Brain microvascular endothelial cell (primary cell): ENCODE data around the gene WDR47.
A peak's percentile ranks its signal among the peaks of the same experiment; 100 is the strongest.

Experiments used
- DNase-seq: peaks from one replicate; pipeline ENCODE4 v3.0.0-alpha.2; 2020
- H3K27ac ChIP-seq: fragments of 250-450 bp; sonication (Bioruptor Pico); 2 replicates; pipeline ENCODE4 v1.5.1; 2020; ENCODE audit warnings: mild to moderate bottlenecking, moderate library complexity
- H3K27me3 ChIP-seq: fragments of 250-450 bp; sonication (Bioruptor Pico); replicated peaks from 2 replicates; pipeline ENCODE4 v1.5.1; 2020; ENCODE audit warnings: mild to moderate bottlenecking
- H3K36me3 ChIP-seq: fragments of 250-450 bp; sonication (Bioruptor Pico); replicated peaks from 2 replicates; pipeline ENCODE4 v1.5.1; 2020; ENCODE audit warnings: mild to moderate bottlenecking
- H3K4me3 ChIP-seq: 2 replicates; pipeline ENCODE4 v1.5.1; 2011; ENCODE audit warnings: low read depth, mild to moderate bottlenecking, control low read depth, low read length, moderate library complexity
- in situ Hi-C: cut with HindIII; loops from 2 replicates; pipeline ENCODE4 v1.10.0; 2017; ENCODE audit warnings: low sequenced_read_pairs, low pct_ligation_motif_present
- TF ChIP-seq, protein P1 (sequence below): IDR thresholded peaks from 2 replicates; pipeline ENCODE4 v1.5.1; 2011; ENCODE audit warnings: low read depth, mild to moderate bottlenecking, moderate library complexity, low read length, control low read depth, inconsistent platforms; ENCODE audit errors: missing control alignments

Gene WDR47

DNA sequence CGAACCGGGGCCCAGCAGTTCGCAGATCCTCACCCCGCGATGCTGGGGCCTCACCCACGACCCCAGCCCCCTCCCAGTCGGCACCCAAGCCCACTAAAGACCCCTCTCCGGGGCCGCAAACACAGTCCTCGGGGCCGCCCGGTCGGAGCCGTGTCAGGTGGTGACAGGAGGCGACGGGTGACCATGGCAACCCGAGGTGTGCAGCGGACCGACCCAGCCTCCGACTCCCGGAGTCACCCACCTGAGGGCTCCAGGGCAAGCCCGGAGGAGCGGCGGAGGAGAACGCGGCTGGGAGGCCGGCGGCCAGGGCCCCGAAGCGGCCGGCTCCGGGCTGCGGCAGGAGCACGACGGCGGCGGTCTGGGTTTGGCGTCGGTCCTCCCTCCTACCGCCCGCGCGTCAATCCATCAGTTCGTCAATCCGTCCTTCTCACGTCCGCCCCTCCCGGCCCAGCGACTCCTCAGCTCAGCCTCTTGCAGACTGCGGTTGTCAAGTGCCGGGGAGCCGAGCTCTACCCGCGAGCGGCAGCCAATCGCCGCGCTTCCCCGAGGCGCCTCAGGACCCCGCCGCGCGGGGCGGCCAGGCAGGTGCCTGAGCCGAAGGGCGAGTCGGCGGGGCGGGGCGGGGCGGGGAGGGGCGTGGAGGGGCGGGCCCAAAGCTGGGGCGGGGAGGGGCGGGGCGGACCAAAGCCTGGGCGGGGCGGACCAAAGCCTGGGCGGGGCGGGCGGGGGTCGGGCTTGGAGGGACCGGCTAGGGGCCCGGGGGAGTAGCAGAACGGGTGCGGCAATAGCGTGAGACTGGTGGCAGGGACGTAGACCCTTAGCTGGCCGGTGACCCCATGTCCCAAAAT, at the start of gene WDR47:
Gene WDR47, minus strand, starts transcription at position 482 of the 848 bp plus-strand sequence. CDS start 18,590 bp downstream, outside the sequence.
- TF ChIP-seq, protein P1, sequence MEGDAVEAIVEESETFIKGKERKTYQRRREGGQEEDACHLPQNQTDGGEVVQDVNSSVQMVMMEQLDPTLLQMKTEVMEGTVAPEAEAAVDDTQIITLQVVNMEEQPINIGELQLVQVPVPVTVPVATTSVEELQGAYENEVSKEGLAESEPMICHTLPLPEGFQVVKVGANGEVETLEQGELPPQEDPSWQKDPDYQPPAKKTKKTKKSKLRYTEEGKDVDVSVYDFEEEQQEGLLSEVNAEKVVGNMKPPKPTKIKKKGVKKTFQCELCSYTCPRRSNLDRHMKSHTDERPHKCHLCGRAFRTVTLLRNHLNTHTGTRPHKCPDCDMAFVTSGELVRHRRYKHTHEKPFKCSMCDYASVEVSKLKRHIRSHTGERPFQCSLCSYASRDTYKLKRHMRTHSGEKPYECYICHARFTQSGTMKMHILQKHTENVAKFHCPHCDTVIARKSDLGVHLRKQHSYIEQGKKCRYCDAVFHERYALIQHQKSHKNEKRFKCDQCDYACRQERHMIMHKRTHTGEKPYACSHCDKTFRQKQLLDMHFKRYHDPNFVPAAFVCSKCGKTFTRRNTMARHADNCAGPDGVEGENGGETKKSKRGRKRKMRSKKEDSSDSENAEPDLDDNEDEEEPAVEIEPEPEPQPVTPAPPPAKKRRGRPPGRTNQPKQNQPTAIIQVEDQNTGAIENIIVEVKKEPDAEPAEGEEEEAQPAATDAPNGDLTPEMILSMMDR: no peak
- Histone ChIP-seq H3K27ac (peak within 1 kb of the TSS; percentile 85), H3K36me3 (no peaks in the 10 kb centered on the region), H3K4me3 (peak within 1 kb of the TSS; percentile 91), H3K27me3 (no peaks in the 10 kb centered on the region)
- in situ Hi-C loops: no loop called here
- peak; percentile 96 for DNase-seq

DNA sequence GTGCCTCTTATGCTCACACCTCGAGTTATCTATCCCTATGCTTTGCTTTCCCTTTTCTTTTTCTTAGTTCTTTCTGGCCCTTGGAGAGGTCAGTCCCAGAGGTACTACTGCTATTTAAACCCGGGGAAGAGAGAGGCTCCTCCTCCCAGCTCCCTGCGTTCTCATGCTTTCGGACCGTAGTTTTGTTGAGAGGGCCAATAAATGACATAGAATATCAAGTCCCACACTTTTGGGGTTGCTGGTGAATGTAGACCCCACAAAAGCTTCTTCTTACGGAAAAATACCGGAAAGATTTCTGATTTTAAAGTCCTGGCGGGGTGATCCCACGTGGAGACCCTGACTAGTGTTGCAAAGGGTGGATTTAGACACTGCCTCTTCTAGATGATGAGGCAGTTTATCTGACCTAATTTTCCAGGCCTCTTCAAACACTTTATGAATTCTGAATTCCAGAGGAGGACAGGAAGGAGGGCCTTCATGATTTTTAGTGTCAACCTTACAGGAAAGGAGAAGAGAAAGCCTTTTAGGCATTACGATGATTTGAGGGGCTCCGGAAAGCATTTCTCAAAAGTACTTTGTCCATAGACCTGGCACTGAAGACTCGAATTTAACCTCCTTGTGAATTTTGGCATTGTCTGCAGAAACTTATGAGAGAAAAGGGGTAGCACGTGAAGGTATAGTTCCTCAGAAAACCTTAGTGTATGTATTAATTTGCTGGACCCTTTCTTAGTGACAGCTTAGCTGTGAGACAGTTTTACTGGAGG, 49.4 kb upstream of the WDR47 start:
- peak overlapping the region; percentile 96 for H3K27ac ChIP-seq
- TF ChIP-seq, protein P1: no peak
- H3K36me3 ChIP-seq: peaks cover 13% of the 10 kb centered on the region
- peak overlapping the region; percentile 94 for H3K4me3 ChIP-seq
- in situ Hi-C loops: no loop called here
- DNase-seq: peak; percentile 54
- no peaks in the 10 kb centered on the region for H3K27me3 ChIP-seq

DNA sequence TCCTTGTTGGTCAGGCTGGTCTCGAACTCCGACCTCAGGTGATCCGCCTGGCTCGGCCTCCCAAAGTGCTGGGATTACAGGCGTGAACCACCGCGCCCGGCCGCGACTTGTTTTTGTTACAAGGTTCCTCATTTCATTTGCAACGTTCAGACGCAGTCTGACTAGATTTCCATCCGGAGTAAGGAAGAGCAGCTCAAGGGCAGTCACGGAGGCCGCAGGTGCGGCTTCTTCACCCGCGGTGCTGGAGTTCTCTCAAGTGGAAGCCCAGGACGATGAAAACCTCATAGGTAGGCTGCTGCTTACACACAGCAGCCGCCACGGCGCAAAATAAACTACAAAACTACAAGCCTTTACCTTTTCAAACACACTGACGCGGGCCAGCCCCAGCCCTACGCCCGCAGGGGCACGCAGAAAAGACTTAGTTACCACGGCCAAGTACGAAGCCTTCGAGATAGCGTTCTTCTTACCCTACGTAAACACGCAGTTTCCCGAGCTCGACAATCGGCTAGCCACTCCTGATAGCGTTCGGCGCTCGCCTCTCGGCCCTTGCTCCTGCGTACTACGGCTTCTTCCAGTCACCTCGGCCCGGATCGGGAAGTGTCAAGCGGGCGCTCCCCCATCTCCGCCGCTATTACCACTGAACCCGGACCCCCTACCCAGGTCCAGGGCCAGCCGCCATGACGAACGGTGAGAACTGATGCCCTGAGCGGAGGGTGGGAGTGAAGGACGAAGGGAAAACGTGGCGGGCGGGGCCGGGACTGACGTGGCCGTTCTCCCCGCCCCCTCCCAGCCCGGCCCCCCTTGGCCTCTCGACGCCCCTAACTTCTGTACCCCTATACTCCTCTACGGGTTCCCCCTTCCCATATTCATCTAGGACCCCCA, 48.5 kb upstream of the WDR47 start, which contains the start of gene TMEM167B:
Gene TMEM167B, plus strand, starts transcription at position 569 of the 882 bp plus-strand sequence. Its CDS starts 109 bp downstream, at position 678.
- peak; percentile 97 for DNase-seq
- peaks cover 13% of the 10 kb centered on the region for H3K36me3 ChIP-seq
- H3K4me3 ChIP-seq: peak within 1 kb of the TSS; percentile 94
- H3K27ac ChIP-seq: peak within 1 kb of the TSS; percentile 96
- TF ChIP-seq, protein P1: no peak
- no peaks in the 10 kb centered on the region for H3K27me3 ChIP-seq
- in situ Hi-C loops: no loop called here

DNA sequence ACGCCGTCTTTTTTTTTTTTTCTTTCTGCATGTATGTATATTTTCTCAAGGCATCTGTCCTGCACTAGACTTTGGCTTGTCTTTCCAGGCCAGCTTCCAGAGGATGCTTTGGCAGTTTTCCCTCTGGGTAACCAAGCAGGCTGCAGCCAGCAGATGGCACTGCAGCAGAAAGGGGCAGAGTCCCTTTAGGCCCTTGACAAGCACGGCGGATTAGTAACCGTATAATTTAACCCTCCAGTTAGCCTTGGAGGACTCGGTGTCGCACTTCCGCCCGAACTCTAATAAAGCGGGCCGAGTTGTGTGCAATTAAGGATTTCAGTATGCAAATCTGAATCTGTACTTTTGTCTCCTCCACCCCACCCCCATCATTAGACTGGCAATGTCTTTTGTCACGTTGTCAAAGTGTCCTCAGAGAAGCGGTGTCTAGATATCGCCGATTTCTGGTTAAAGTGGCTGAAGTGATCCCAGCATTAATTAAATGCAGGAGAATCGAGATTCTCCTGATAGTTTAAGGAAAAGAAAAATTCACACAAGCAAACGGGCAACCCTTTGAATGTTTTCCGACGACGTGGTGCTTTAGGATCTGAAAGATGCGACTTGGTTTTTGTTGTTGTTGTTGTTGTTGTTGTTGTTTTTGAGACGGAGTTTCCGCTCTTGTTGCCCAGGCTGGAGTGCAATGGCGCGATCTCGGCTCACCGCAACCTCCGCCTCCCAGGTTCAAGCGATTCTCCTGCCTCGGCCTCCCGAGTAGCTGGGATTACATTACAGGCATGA, 47.5 kb upstream of the WDR47 start:
- H3K36me3 ChIP-seq: peaks cover 9% of the 10 kb centered on the region
- in situ Hi-C loops: no loop called here
- DNase-seq: no peak
- no peak overlapping the region for H3K27ac ChIP-seq
- no peak overlapping the region for H3K4me3 ChIP-seq
- TF ChIP-seq, protein P1: peak; percentile 63
- no peaks in the 10 kb centered on the region for H3K27me3 ChIP-seq
